Activated naive CD8-positive, alpha-beta T cell treated with anti-CD3 and anti-CD28 coated beads, Interleukin-2, amount 50 U/mL, for 24 hours (primary cell): Measurements from ENCODE around the gene VWA5B1.
A peak's percentile ranks its signal among the peaks of the same experiment; 100 is the strongest.
"Not testable (repeated sequence)": the region's sequence is repeated elsewhere in the genome, so short reads cannot be mapped to it uniquely, and the experiment has no call there.

Source experiments
- ATAC-seq: fragments of 150-1000 bp; cut with Tn5 transposase; one replicate; pipeline ENCODE4 v1.10.0; 2021
- DNase-seq: peaks from one replicate; pipeline ENCODE4 v3.0.0; 2021
- H3K27ac Mint-ChIP-seq: one replicate; pipeline ENCODE4 v1.8.0; 2021; ENCODE audit warnings: mild to moderate bottlenecking, mixed read lengths
- H3K27me3 Mint-ChIP-seq: one replicate; pipeline ENCODE4 v1.8.0; 2021; ENCODE audit warnings: mixed read lengths
- H3K36me3 Mint-ChIP-seq: one replicate; pipeline ENCODE4 v1.8.0; 2021; ENCODE audit warnings: low read depth, mixed read lengths
- H3K4me1 Mint-ChIP-seq: one replicate; pipeline ENCODE4 v1.8.0; 2021; ENCODE audit warnings: mixed read lengths
- H3K4me3 Mint-ChIP-seq: one replicate; pipeline ENCODE4 v1.8.0; 2021; ENCODE audit warnings: mild to moderate bottlenecking, moderate library complexity, mixed read lengths
- H3K9me3 Mint-ChIP-seq: one replicate; pipeline ENCODE4 v1.8.0; 2021; ENCODE audit warnings: mixed read lengths

The VWA5B1 gene

GRCh38 chr1:20271498-20272400, 18.9 kb upstream of the VWA5B1 start:
- ATAC-seq (no peak), DNase-seq (no peak)
- peaks cover 38% of the 10 kb centered on the region for H3K27me3 Mint-ChIP-seq
- no peak overlapping the region for H3K27ac Mint-ChIP-seq
- no peaks in the 10 kb centered on the region for H3K4me1 Mint-ChIP-seq
- no peak overlapping the region for H3K4me3 Mint-ChIP-seq
- peaks cover 8% of the 10 kb centered on the region for H3K9me3 Mint-ChIP-seq
- peaks cover 2% of the 10 kb centered on the region for H3K36me3 Mint-ChIP-seq

GRCh38 chr1:20273716-20274115, 17.0 kb upstream of the VWA5B1 start:
- not testable (repeated sequence) for DNase-seq, H3K9me3 Mint-ChIP-seq, ATAC-seq, H3K36me3 Mint-ChIP-seq, H3K27ac Mint-ChIP-seq, H3K4me3 Mint-ChIP-seq, H3K4me1 Mint-ChIP-seq
- H3K27me3 Mint-ChIP-seq, result peaks cover 36% of the 10 kb centered on the region

GRCh38 chr1:20275319-20275925, 15.3 kb upstream of the VWA5B1 start:
- Mint-ChIP-seq H3K4me3 (no peak overlapping the region), H3K27ac (no peak overlapping the region)

GRCh38 chr1:20276485-20277159, 14.1 kb upstream of the VWA5B1 start:
- peaks cover 20% of the 10 kb centered on the region for H3K27me3 Mint-ChIP-seq
- no peak overlapping the region for H3K27ac Mint-ChIP-seq
- no peaks in the 10 kb centered on the region for H3K36me3 Mint-ChIP-seq
- no peaks in the 10 kb centered on the region for H3K9me3 Mint-ChIP-seq
- H3K4me3 Mint-ChIP-seq, result no peak overlapping the region
- DNase-seq, result no peak
- ATAC-seq, result no peak
- no peaks in the 10 kb centered on the region for H3K4me1 Mint-ChIP-seq

More at GRCh38 chr1:20275319-20275925, 15.3 kb upstream of the VWA5B1 start:
- Mint-ChIP-seq H3K4me1 (no peaks in the 10 kb centered on the region), H3K36me3 (peaks cover 2% of the 10 kb centered on the region), H3K27me3 (peaks cover 24% of the 10 kb centered on the region), H3K9me3 (peaks cover 8% of the 10 kb centered on the region)
- ATAC-seq (no peak), DNase-seq (no peak)

GRCh38 chr1:20278692-20279130, 12.0 kb upstream of the VWA5B1 start:
- DNase-seq (no peak), ATAC-seq (no peak)
- Mint-ChIP-seq H3K36me3 (no peaks in the 10 kb centered on the region), H3K27me3 (peaks cover 21% of the 10 kb centered on the region), H3K4me3 (no peak overlapping the region), H3K4me1 (no peaks in the 10 kb centered on the region), H3K27ac (no peak overlapping the region), H3K9me3 (no peaks in the 10 kb centered on the region)

GRCh38 chr1:20279509-20279908, 11.2 kb upstream of the VWA5B1 start:
- no peaks in the 10 kb centered on the region for H3K4me1 Mint-ChIP-seq
- no peak for DNase-seq
- H3K36me3 Mint-ChIP-seq, result no peaks in the 10 kb centered on the region
- H3K9me3 Mint-ChIP-seq, result no peaks in the 10 kb centered on the region
- no peak for ATAC-seq
- H3K27me3 Mint-ChIP-seq, result peaks cover 21% of the 10 kb centered on the region
- no peak overlapping the region for H3K27ac Mint-ChIP-seq
- no peak overlapping the region for H3K4me3 Mint-ChIP-seq

GRCh38 chr1:20280341-20280740, 10.3 kb upstream of the VWA5B1 start:
- Mint-ChIP-seq H3K4me1 (no peaks in the 10 kb centered on the region), H3K36me3 (no peaks in the 10 kb centered on the region), H3K27ac (no peak overlapping the region), H3K9me3 (no peaks in the 10 kb centered on the region), H3K27me3 (peaks cover 28% of the 10 kb centered on the region), H3K4me3 (no peak overlapping the region)
- ATAC-seq, result no peak
- no peak for DNase-seq

- peaks cover 24% of the 10 kb centered on the region for H3K27me3 Mint-ChIP-seq
- H3K36me3 Mint-ChIP-seq, result no peaks in the 10 kb centered on the region
- DNase-seq, result no peak
- H3K4me1 Mint-ChIP-seq, result no peaks in the 10 kb centered on the region
- ATAC-seq, result no peak
- H3K27ac Mint-ChIP-seq, result no peak overlapping the region
- no peaks in the 10 kb centered on the region for H3K9me3 Mint-ChIP-seq
- H3K4me3 Mint-ChIP-seq, result no peak overlapping the region
Measured at GRCh38 chr1:20280906-20281305, 9.8 kb upstream of the VWA5B1 start.

GRCh38 chr1:20281801-20282200, 8.9 kb upstream of the VWA5B1 start:
- peaks cover 22% of the 10 kb centered on the region for H3K27me3 Mint-ChIP-seq
- H3K9me3 Mint-ChIP-seq, result no peaks in the 10 kb centered on the region
- H3K27ac Mint-ChIP-seq, result no peak overlapping the region
- H3K4me1 Mint-ChIP-seq, result no peaks in the 10 kb centered on the region
- H3K36me3 Mint-ChIP-seq, result no peaks in the 10 kb centered on the region
- DNase-seq, result no peak
- no peak for ATAC-seq
- H3K4me3 Mint-ChIP-seq, result no peak overlapping the region

- ATAC-seq (no peak), DNase-seq (no peak)
- Mint-ChIP-seq H3K4me1 (no peaks in the 10 kb centered on the region), H3K9me3 (no peaks in the 10 kb centered on the region), H3K27ac (no peak overlapping the region), H3K27me3 (peaks cover 22% of the 10 kb centered on the region), H3K36me3 (no peaks in the 10 kb centered on the region), H3K4me3 (no peak overlapping the region)
Measured at GRCh38 chr1:20282533-20282932, 8.1 kb upstream of the VWA5B1 start.

- DNase-seq (no peak), ATAC-seq (no peak)
- Mint-ChIP-seq H3K9me3 (peaks cover 3% of the 10 kb centered on the region), H3K4me3 (no peak overlapping the region), H3K27ac (no peak overlapping the region), H3K4me1 (no peaks in the 10 kb centered on the region), H3K36me3 (no peaks in the 10 kb centered on the region), H3K27me3 (peaks cover 29% of the 10 kb centered on the region)
Measured at GRCh38 chr1:20284046-20284445, 6.6 kb upstream of the VWA5B1 start.

- Mint-ChIP-seq H3K4me1 (no peaks in the 10 kb centered on the region), H3K4me3 (no peak overlapping the region), H3K36me3 (no peaks in the 10 kb centered on the region), H3K27me3 (peaks cover 33% of the 10 kb centered on the region), H3K27ac (no peak overlapping the region), H3K9me3 (peaks cover 3% of the 10 kb centered on the region)
- DNase-seq, result no peak
- no peak for ATAC-seq
Measured at GRCh38 chr1:20284625-20285024, 6.0 kb upstream of the VWA5B1 start.

- peaks cover 42% of the 10 kb centered on the region for H3K27me3 Mint-ChIP-seq
- no peaks in the 10 kb centered on the region for H3K4me1 Mint-ChIP-seq
- no peak overlapping the region for H3K27ac Mint-ChIP-seq
- ATAC-seq, result no peak
- H3K4me3 Mint-ChIP-seq, result no peak overlapping the region
- DNase-seq, result no peak
- H3K36me3 Mint-ChIP-seq, result no peaks in the 10 kb centered on the region
- peaks cover 3% of the 10 kb centered on the region for H3K9me3 Mint-ChIP-seq
Measured at GRCh38 chr1:20285510-20285909, 5.2 kb upstream of the VWA5B1 start.

- H3K36me3 Mint-ChIP-seq, ATAC-seq, H3K4me3 Mint-ChIP-seq, H3K4me1 Mint-ChIP-seq, H3K27ac Mint-ChIP-seq, H3K9me3 Mint-ChIP-seq, DNase-seq: not testable (repeated sequence)
- peaks cover 51% of the 10 kb centered on the region for H3K27me3 Mint-ChIP-seq
Measured at GRCh38 chr1:20287696-20288095, 3.0 kb upstream of the VWA5B1 start.

- Mint-ChIP-seq H3K4me3 (peak overlapping the region; percentile 0), H3K27me3 (peaks cover 45% of the 10 kb centered on the region), H3K36me3 (no peaks in the 10 kb centered on the region), H3K9me3 (peaks cover 3% of the 10 kb centered on the region), H3K27ac (no peak overlapping the region), H3K4me1 (peaks cover 8% of the 10 kb centered on the region)
- no peak for ATAC-seq
- no peak for DNase-seq
Measured at GRCh38 chr1:20291645-20292084, 990 bp downstream of the VWA5B1 start.
